Nucleus accumbens (tissue), 56 donors: Measurements from ENCODE around the gene AK9.
A peak's percentile ranks its signal among the peaks of the same experiment; 100 is the strongest.
"Not testable (repeated sequence)": the region's sequence is repeated elsewhere in the genome, so short reads cannot be mapped to it uniquely, and the experiment has no call there.

Experiments used
- DNase-seq, 56 donors: peaks; one replicate each; lab custom pipeline; 2025; lab: John Stamatoyannopoulos, UW

Gene AK9

DNA sequence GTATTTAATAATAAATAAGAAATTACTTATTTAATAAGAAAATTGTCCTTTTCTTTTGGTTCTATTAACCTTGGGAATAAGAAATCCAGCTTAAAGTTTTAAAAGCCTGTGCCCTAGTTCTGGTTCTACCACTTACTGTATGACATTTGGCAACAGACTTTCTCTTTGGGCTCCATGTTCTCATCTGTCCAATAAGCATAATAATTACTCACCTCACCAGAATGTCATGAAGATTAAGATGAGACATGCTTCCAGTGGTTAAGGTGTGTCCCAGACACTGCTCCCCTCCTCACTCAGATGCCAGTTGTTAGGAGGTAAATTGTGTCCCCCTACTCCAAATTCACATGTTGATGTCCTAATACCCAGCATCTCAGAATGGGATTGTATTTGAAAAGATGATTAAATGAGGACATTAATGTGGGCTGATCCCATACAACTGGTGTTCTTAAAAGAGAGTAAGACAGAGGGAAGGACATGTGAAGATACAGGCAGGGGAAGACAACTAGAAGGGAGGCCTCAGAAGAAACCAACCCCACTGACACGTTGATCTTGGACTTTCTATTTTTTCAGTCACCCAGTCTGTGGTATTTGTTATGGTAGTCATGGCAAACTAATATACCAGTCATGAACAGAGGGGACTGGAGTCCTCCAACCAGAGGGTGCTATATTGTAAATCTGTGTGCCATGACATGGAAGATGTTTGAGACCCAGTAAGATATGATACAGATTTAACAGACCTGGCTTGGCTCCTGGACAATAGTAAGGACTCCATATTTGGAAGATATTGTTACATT lies 229.1 kb downstream of the AK9 start:
- no peak for DNase-seq

DNA sequence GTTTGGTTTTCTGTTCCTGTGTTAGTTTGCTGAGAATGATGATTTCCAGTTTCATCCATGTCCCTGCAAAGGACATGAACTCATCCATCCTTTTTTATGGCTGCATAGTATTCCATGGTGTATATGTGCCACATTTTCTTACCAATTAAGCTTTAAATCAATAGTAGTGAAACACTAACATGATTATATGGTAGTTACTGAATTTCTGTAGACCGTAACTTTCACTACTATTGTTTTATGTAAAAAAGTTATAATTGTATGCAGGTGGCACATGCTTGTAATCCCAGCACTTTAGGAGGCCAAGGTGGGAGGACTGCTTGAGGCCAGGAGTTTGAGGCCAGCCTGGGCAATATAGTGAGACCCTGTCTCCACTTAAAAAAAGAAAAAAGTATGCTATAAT lies 229.8 kb downstream of the AK9 start:
- not testable (repeated sequence) for DNase-seq

DNA sequence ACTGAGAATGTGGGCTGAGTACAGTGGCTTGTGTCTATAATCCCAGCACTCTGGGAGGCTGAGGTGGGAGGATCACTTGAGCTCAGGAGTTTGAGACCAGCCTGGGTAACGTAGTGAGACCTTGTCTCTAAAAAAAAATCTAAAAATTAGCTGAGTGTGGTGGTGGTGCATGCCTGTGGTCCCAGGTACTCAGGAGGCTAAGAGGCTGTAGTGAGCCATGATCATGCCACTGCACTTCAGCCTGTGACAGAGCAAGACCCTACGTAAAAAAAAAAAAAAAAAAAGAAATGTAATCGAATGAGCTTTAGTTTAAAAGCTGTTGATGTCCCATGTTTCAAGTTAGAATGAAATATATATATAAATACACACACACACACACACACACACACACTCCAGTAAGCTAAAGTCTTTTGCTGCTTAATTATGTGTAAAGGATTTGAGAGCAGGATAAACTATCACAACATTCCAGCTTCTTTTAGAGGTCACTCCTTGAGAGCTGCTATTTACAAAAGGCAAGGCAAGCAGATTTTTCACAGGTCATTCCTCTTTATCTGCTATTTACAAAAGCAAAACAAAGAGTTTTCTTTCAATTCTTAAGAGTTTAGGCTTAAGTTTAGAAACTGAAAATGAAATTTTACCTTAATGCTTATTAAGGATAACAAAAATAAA lies 230.7 kb downstream of the AK9 start:
- DNase-seq, result no peak

DNA sequence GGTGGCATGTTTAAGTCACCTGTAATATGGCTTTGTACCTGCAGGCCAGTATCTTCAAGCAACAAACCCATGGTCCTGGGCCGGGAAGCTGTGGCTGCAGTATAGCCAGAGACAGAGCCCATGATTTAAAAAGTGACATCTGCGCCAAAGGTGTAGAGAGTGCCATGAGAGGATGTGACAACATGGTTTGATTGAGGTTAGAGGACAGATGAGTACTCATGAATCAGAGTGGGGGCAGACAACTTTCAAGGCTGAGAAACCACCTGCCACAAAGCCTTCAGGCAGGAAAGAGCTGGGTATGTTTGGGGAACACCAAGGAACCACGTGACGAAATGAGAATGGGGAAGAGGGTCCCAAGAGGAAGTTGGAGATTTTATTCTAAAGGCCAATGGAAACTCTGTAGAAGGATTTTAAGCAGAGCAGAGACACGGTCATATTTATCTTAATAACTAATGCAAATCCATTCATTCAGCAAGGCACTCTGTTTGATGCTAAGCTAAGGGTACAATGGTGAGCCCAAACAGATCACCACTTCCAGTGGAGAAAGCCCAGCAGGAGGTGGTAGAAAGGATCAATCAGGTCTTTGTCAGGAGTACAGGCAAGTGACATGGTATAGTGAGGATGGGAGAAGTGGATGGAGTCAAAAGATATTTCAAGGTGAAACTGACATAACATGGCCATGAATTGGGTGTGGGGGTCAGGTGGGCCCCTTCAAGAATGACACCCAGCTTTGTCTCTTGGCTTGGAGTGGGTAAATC lies 232.0 kb downstream of the AK9 start:
- DNase-seq, result peak in 2 of 56 donors; percentile 9 to 12

DNA sequence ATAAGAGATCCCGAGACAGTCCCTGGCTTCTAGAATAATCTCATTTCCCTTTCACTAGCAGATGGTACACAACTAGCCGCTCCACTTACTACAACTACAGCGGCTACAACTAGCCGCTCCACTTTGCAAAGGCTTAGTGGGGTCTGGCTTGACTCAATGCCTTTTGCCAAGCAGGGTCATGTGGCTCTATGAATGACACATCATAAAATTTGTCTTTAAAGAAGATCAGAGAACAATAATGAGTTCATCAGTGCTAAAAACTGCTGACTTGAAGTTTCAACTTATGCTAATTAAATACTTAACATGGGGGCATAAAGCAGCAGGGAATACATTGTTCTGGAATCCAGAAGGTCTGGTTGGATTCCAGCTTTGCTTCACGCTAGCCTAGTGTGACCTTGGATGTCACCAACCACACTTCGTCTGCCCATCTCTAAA lies 233.4 kb downstream of the AK9 start:
- peak in 1 of 56 donors; percentile 20 for DNase-seq

DNA sequence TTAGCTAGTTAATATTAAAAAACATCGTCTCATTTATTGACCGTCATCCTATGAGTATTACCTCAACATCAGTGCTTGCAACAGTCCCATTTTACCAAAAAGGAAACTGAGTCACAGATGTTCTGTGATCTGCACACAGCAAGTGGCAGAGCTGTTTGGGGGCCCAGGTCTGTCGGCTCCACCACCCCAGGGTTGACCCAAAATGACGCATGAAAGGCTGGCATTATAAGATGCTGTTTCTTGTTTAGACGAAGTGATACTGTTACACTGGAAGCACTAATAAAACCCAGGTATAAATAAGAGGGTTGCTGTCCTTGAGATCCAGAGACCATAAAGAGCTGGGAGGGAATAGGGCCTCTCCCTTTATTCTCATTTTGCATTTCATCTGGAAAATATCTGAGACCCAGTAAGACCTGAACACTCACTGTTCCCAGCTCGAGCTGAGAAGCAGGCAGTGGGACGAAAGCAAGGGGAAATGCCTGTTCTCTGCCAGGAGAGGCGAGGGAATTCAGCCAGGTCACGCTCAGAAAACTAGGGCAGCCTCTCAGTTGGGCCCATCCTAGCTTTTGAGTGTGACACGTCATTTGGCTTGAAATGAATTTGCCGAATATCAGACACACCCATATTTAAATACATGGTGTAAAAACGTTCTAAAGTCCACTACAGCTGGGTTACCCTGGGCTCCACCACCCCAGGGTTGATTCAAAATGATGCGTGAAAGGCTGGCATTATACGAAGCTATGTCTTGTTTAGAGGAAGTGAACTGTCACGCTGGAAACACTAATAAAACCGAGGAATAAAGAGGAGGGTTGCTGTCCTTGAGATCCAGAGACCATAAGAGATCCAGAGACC lies 234.1 kb downstream of the AK9 start:
- DNase-seq, result peak in 18 of 56 donors; percentile 17 to 59 (median 28)

DNA sequence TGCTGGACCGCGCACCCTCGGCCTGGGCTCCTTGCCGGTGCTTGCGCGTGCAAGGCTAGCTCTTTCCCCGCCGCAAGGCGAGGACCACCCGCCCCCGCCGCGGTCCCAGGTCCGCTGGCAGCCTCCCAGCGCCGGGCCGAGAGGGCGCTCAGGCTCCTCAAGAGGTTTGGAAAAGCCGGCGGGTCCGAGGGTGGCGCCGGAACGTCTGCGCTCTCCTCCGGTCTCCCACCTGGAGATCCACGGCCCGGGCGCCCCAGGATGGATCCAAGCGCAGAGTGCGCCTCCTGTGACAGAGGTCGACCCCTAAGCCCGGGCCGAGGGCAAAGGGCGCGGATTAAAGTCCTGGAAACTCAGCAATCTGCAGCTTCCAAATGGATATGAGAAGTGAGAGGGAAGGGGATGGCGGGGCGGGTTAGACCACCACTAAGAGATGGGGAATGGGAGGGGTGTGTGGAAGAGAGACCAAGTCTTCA lies 234.9 kb downstream of the AK9 start:
- DNase-seq, result no peak

DNA sequence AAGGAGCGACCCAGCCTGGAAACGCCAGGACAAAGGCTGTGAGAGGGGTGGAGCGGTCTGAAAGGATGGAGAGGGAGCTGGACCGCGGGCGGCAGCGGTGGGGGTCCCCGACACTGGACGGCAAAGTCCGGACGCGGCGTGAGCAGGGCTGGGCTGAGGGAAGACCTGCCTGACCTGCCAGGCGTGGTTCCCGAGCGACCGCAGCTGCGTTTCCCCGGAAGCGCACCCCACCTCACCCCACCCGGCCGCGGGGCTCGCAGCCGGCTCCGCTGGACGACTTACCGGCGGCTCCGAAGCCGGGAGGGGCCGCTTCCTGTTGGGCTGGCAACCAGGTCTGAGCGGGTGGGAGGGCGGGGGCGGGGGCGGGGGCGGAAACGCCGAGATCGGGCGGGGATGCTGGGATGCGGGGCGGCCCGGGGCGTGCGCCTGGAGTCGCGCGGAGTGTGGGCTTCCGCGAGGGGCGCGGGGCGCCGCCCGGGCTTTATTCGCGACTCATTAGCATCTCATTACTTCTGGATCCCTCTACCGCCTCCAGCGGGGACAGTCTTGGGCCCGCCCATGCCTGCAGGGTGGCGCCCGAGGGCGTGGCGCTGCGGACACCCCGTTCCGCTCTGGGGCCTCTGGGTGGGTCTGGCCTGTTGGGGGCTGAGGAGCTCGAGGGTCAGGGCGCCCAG lies 235.4 kb downstream of the AK9 start, which contains the start of gene MICAL1:
Gene MICAL1, minus strand, starts transcription at position 336 of the 674 bp plus-strand sequence. CDS start 1,576 bp downstream, outside the sequence.
- DNase-seq, result peak in 34 of 56 donors; percentile 20 to 76 (median 54)

DNA sequence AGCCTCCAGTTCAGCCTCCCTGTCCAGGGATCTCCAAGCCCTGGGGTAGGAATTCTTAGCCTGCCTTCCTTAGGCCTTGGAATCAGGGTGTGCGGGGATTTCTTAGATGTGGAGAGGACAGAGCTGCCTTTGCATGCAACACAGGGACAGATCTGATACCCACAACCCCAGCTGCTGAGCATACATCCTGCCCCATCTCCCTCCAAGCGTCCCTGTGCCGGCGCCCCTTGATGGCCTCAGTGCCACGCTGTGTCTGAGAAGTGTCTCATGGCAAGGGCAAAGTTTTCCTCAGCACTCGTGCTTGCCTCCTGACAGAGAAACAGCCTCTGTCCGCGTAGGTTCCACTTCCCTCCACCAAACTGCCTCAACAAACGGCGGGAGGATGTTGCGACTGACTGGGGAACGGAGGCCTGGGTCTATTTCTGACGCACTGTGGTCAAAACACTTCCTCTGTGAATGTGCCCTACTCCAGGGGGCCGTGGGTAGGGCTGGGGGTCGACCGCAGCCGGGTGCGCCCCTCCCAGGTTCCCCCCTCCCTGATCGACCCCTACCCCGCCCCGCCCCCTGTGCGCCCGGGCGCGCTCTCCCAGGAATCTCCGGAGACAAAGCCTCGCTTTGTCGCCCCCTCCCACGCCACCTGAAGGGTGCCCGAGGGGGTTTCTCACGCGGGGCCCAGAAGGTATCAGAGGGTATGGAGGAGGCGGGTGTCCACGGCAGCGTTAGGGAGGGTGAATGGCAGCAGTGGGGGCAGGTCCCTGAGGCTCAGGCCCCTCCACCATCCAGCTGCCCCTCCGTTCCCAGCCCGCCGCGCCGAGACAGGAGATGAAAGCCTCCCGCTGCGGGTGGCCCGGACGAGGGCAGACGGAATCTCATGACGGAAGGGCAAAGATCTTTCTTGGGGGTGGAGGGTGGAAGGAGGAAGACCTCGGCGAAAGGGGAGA lies 236.2 kb downstream of the AK9 start:
- DNase-seq, result peak in 33 of 56 donors; percentile 16 to 64 (median 36)

DNA sequence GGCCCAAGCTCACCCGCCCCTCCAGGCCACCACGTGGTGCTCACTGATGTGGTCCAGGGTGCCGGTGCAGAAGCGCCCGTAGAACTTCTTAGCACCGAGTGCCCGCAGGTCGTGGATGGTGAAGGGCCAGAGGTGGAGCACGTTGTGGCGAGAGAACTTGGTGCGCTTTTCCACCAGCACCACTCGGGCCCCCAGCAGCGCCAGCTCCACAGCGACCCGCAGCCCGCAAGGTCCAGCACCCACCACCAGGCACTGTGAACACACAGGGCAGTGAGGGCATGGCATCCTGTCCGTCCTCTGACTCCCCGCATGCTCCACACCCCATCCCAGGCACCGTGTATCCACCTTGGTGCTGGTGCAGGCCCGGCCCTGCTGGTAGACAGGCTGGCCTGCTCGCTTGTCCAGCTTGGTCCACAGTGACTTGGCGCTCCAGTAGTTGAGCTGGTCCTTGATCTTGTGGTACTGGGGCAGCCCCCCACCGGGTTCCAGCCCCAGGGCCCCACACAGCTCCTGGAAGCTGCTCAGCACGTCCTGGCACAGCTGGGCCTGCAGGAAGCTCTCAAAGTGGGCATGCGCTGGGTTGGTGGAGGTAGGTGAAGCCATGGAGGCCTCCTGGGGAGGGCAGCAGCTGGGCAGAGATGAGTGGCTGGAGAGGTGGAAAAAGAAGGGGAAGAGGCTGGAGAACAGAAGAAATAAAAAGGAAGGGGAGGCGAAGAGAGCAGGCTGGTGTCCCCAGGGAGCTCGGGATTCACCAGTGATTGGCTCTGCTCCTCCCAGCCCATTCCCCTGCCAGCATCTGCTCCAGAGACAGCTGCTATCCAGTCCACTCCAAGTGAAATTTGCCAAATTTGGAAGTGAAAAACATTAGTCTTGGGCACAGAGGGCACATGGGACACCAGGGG lies 237.2 kb downstream of the AK9 start:
- DNase-seq, result peak in 2 of 56 donors; percentile 18 to 49

DNA sequence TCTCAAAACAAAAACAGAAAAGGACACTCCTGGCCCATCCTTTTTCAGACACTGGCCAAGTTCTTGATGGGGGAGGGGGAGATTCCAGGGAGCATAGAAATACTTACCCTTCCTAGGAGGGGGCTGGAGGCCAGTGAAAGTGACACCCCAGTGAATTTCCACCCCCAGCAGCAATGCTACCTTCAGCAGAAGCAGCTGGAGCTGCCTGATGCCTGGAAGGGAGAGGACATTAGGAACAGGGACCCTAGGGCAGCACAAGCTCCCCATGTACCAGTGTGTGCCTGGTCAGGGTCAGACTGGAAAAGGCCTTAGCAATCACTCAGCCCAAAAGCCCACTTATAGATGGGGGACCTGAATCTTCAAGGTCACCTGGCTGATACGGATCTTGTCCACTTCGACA lies 237.8 kb downstream of the AK9 start:
- DNase-seq, result no peak

DNA sequence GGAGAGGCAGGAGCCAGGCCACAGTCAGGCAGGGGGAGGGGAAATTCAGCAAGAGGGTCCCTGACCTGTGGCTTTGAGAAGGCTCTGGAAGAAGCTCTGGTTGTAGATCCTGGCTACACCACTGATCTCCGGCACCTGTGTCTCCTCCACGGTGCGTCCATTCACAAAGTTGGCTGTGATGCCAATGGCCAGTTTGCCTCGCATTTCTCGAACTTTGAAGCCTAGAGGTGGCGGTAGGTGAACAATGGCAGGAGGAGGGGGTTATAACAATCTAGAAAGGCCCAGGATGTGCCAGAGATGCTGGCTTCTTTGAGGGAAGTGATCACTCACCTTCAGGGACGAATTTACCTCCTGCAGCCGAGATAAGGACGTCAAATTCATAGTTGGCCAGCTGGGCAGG lies 238.8 kb downstream of the AK9 start:
- no peak for DNase-seq

DNA sequence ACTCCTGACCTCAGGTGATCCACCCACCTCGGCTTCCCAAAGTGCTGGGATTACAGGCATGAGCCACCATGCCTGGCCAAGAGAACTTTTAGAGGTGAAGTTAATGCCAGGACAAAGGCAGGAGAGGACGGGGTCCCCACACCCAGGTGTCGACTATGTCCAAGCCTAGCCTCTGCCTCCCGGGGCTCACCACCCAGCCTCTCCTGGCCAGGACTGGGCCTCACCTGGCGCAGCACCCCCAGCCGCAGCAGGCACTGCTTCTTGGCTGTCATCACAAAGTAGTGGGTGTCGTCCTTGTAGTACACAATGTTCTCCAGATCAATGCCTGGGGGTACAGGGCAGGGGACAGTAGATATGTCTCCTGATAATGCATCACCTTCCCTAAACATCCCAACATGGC lies 239.6 kb downstream of the AK9 start:
- no peak for DNase-seq

DNA sequence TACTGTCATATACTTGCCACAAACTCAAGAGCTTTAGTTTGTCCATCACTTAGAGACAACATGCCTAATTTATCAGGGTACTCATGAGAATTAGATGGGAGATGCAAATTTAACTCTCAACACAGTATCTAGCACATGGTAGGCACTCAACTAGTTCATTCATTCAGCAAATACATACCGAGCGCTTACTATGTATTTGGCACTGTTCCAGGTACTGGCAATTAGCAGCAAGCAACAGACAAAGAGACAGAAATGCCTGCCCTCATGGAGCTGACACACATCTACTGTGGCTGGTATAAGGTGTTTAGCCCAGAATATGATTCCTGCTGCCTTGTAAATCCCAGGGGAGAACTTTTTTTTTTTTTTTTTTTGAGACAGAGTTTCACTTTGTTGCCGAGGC lies 240.2 kb downstream of the AK9 start:
- no peak for DNase-seq

DNA sequence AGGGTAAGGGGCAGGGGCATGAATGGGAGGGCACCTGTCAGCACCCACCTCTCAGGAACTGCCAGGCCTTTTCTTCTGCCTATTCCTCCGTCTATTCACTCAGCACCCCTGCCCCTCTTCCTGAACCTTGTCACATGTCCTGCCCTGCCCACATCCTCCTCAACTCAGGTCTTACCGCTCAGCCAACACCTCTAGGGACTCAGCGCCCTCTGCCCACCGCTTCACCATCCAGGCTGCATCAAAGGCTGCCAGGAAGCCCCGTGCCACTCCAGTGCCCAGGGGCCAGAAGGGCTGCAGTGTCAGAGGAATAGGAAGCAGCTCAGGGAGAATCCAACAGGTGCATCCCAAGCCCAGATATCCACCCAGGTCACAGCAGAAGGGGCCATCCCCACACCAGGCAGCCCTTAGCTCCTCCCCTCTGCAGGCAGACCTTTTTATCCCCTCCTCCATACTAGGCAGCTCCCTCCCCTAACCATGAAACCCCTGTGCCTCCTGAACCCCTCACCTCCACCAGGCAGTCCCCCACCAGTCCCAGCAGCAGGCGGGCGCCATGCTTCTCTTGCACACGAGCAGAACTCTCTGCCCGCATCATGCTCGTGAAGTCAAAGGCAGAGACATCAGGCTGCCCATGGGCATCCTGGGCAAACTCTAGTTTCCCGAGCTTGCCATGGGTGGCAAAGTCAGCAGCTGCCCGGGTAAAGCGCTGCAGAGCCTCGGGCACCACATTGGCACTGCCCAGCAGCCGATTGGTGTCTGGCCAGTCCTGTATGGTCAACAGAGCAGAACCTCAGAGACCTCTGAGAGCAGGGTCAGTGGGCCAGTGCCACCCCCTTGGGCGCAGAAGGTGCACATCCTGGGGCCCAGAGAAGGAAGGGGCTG lies 241.0 kb downstream of the AK9 start:
- DNase-seq, result no peak
